ENCODE measurements around the gene CCDC141. TPM values are rescaled to one million over a fixed set of nuclear protein-coding genes. Genes with fewer than 3 reads are reported as not detected.

Gene CCDC141
- total RNA-seq, 1 donor from 2014 or later, result not detected

- Histone ChIP-seq H3K27me3 (ENCODE audit: control insufficient read depth, insufficient read depth, low read length) (no peaks in the 10 kb centered on the region), H3K36me3 (ENCODE audit: control insufficient read depth, insufficient read depth, low read length) (no peaks in the 10 kb centered on the region), H3K4me3 (ENCODE audit: low read depth, low read length) (no peak overlapping the region)
- DNase-seq (ENCODE audit: low read depth), result no peak
- TF ChIP-seq CTCF (IDR thresholded peaks at IDR 0.05; ENCODE audit: insufficient read depth, low read length, poor library complexity, severe bottlenecking), result no peak
Measured at GRCh38 chr2:178920916-178921513, 128.9 kb downstream of the CCDC141 start.

- H3K4me3 ChIP-seq (ENCODE audit: low read depth, low read length), result no peak overlapping the region
- TF ChIP-seq CTCF (IDR thresholded peaks at IDR 0.05; ENCODE audit: insufficient read depth, low read length, poor library complexity, severe bottlenecking), result no peak
- DNase-seq (ENCODE audit: low read depth), result no peak
- no peaks in the 10 kb centered on the region for H3K27me3 ChIP-seq (ENCODE audit: control insufficient read depth, insufficient read depth, low read length)
- H3K36me3 ChIP-seq (ENCODE audit: control insufficient read depth, insufficient read depth, low read length), result no peaks in the 10 kb centered on the region
Measured at GRCh38 chr2:178917555-178917954, 132.4 kb downstream of the CCDC141 start.

- no peak for DNase-seq (ENCODE audit: low read depth)
- TF ChIP-seq CTCF (IDR thresholded peaks at IDR 0.05; ENCODE audit: insufficient read depth, low read length, poor library complexity, severe bottlenecking), result no peak
Measured at GRCh38 chr2:178915423-178916173, 134.3 kb downstream of the CCDC141 start.

GRCh38 chr2:178914259-178914849, 135.6 kb downstream of the CCDC141 start:
- peak; percentile 90 for TF ChIP-seq CTCF (IDR thresholded peaks at IDR 0.05; ENCODE audit: insufficient read depth, low read length, poor library complexity, severe bottlenecking)
- Histone ChIP-seq H3K36me3 (ENCODE audit: control insufficient read depth, insufficient read depth, low read length) (no peaks in the 10 kb centered on the region), H3K4me3 (ENCODE audit: low read depth, low read length) (no peak overlapping the region), H3K27me3 (ENCODE audit: control insufficient read depth, insufficient read depth, low read length) (no peaks in the 10 kb centered on the region)
- peak; percentile 38 for DNase-seq (ENCODE audit: low read depth)

More at GRCh38 chr2:178915423-178916173, 134.3 kb downstream of the CCDC141 start:
- H3K4me3 ChIP-seq (ENCODE audit: low read depth, low read length), result no peak overlapping the region
- no peaks in the 10 kb centered on the region for H3K36me3 ChIP-seq (ENCODE audit: control insufficient read depth, insufficient read depth, low read length)
- no peaks in the 10 kb centered on the region for H3K27me3 ChIP-seq (ENCODE audit: control insufficient read depth, insufficient read depth, low read length)

GRCh38 chr2:178913049-178913441, 136.9 kb downstream of the CCDC141 start:
- H3K27me3 ChIP-seq (ENCODE audit: control insufficient read depth, insufficient read depth, low read length), result no peaks in the 10 kb centered on the region
- no peak for DNase-seq (ENCODE audit: low read depth)
- TF ChIP-seq CTCF (IDR thresholded peaks at IDR 0.05; ENCODE audit: insufficient read depth, low read length, poor library complexity, severe bottlenecking), result no peak
- no peaks in the 10 kb centered on the region for H3K36me3 ChIP-seq (ENCODE audit: control insufficient read depth, insufficient read depth, low read length)
- H3K4me3 ChIP-seq (ENCODE audit: low read depth, low read length), result no peak overlapping the region

Data from kidney epithelial cell (primary cell).